HuH-7 (cell line): Measurements from ENCODE around the gene NPFFR1.

Source experiments
- DNase-seq: peaks from one replicate; pipeline ENCODE4 v3.0.0; 2011; ENCODE audit warnings: low spot score

NPFFR1 gene, protein sequence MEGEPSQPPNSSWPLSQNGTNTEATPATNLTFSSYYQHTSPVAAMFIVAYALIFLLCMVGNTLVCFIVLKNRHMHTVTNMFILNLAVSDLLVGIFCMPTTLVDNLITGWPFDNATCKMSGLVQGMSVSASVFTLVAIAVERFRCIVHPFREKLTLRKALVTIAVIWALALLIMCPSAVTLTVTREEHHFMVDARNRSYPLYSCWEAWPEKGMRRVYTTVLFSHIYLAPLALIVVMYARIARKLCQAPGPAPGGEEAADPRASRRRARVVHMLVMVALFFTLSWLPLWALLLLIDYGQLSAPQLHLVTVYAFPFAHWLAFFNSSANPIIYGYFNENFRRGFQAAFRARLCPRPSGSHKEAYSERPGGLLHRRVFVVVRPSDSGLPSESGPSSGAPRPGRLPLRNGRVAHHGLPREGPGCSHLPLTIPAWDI

GRCh38 chr10:70283445-70284399 is at the start of gene NPFFR1:
Gene NPFFR1 (minus strand): TSS chr10:70284004. CDS start chr10:70283676, 328 bp downstream.
- no peak for DNase-seq

DNA sequence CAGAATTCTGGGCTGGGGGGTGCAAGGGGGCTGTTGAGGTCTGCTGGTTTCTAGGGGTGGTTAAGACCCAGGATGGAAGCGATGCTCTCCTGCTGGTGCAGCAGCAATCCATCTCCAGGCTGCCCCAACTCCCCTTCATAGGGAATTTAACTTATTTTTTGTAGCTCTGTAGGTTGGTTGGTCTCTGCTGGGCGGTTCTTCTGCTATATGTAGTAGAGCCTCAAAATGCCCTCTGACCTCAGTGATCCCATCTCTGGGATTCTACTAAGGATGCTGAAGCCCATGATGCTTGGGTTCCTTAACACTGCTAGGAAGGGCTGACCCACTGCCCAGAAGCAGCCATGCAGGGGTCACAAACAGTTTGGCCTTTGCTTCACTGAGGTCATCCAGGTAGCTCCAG is 49.5 kb upstream of the NPFFR1 start:
- no peak for DNase-seq

- peak; percentile 26 for DNase-seq
Observed at GRCh38 chr10:70331486-70332268, 47.9 kb upstream of the NPFFR1 start.

GRCh38 chr10:70331160-70331485 is 47.3 kb upstream of the NPFFR1 start:
- no peak for DNase-seq

GRCh38 chr10:70330671-70331070 is 46.9 kb upstream of the NPFFR1 start:
- no peak for DNase-seq

DNA sequence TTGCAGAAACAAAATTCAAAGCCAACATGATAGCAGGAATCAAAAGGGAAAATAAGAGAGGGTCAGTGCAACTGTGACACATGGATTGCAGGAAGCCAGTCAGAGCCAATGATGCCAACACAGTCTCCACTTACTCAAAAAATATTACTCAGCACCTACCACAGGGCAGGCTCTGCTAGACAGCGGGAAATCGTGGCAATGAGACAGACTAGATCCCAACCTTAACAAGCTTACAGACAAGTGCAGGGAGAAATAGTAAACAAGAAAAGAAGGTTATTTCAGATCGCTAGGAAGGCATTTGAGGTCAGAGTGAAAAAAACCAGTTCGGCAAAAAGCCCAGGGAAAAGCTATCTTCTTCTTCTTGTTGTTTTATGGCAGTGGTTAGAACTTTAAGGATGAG is 45.2 kb upstream of the NPFFR1 start:
- no peak for DNase-seq

- DNase-seq = no peak
Observed at GRCh38 chr10:70328018-70328417, 44.2 kb upstream of the NPFFR1 start.

- no peak for DNase-seq
Observed at GRCh38 chr10:70324951-70325781, 41.4 kb upstream of the NPFFR1 start.

- DNase-seq = no peak
Observed at GRCh38 chr10:70324339-70324861, 40.6 kb upstream of the NPFFR1 start.

DNA sequence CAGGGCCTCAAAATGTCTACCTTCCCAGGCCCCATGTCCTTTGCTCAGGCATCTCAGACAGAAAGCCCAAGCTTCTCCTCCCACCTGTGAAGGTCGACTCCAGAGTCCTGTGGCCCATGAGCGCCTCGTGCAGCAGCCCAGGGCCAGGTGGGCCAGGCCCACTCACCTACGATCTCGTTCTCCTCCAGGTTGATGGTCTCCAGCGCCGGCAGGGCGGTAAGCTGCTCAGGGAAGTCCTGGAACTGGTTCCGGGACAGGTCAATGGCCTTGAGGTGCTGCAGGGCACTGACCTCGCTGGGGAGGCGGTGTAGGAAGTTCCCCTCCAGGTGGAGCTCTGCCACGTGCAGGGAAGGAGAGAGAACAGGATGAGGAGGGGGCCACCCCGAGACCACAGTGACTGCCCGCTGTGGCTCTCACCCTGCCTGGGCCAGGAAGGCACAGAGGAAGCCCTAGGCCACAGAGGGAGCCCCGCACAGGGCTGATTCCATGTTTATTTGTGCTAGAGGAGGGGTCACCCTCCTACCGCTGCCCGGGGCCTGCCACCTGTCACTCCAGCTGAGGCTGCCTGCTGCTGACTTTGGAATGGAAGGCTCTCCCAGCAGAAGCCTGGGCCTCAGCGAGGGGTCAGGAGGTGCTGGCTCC is 40.0 kb upstream of the NPFFR1 start:
- DNase-seq = no peak

DNA sequence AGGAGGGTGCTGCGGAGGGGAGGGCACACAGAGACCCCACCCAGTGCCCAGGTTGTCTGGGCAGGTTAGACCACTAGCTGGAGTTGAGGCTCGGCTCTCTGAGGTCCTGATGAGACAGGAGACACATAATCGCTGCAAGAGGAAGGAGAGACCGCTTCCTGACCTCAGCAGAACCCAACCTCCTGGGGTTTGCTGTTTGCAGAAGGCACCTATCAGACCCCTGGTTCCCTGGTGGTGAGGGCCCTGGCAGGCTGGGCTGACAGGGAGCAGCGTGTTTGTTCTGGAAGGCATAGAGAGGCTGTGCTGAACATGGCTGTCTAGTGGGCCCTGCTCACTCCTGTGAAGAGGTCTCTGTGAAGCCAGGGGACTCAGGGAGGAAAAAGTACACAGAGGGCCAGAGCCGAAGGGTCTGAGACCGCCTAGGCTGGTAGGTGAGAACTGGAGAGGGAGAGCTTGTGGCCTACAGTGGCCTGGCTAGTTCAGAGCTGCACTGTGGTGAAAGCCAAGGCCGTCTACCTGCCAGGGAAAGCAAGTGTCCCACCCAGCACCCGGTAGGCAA is 39.4 kb upstream of the NPFFR1 start:
- DNase-seq = no peak

GRCh38 chr10:70321897-70322890 is 38.4 kb upstream of the NPFFR1 start:
- no peak for DNase-seq

- DNase-seq = no peak
Observed at GRCh38 chr10:70321233-70321632, 37.4 kb upstream of the NPFFR1 start.

DNA sequence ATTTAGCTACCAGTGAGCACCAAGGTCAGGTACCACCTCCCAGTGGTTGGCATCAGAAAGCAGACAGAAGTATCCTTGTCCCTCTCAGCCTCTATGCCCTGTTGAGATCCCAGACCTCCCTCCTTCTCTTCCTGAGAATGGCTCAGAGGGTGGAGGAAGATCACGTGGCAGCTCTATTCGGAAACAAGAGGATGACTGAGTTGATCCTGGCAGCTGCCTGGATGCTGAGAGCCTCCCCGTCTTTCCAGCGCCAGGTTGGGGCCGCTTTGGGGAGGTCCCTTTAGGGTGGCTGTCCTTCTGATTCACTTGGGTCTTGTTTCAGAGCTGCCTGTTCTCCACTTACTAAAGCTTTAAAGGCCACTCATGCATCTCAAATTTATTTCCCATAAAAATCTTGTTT is 36.9 kb upstream of the NPFFR1 start:
- DNase-seq = no peak

DNA sequence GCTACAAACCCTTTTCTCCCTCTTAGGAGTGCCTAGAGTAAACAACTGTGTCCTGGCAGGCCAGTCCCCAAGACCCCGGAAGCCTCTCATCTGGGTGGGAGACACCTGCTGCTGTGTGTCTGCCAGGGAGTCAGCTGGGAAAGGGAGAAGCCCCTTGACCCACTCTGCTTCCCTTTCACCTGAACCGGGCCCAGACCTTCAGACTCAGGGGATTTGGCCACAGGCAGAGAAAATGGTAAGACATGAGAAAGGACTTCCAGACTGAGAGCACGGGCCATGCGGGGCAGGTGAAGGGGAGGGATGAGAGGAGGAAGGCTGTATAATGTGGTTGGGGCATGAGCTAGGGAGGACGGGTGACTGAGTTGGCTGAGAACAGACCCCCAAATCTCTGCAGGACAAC is 36.0 kb upstream of the NPFFR1 start:
- no peak for DNase-seq

GRCh38 chr10:70319183-70319582 is 35.4 kb upstream of the NPFFR1 start:
- no peak for DNase-seq

- no peak for DNase-seq
Observed at GRCh38 chr10:70317943-70318318, 34.1 kb upstream of the NPFFR1 start.

- no peak for DNase-seq
Observed at GRCh38 chr10:70317272-70317942, 33.6 kb upstream of the NPFFR1 start.

DNA sequence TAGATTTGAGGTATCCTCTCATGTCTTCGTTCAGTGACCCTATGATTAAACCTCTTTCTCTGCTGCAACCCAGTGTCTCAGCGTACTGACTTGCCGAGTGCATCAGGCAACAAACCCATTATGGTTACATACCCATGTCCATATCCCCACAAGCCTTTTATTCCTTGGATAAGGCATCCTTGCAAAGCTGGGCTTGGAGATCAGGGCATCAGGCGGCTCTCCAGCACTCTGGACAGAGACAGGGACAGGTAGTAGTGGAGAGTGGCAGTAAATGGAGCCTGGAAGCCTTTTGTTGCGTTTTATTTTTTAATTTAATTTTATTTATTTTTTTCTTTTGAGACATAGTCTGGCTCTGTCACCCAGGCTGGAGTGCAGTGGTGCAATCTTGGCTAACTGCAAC is 32.0 kb upstream of the NPFFR1 start:
- no peak for DNase-seq
